ENCODE measurements around the gene RASGRF2. TPM values are rescaled to one million over a fixed set of nuclear protein-coding genes. Genes with fewer than 3 reads are reported as not detected.

RASGRF2 gene
- total and polyA plus RNA-seq, 2 of the 8 experiments (the other 6 are each of a cell fraction or from before 2014, with no cell fraction given) = 2.6 to 29.5 TPM

DNA sequence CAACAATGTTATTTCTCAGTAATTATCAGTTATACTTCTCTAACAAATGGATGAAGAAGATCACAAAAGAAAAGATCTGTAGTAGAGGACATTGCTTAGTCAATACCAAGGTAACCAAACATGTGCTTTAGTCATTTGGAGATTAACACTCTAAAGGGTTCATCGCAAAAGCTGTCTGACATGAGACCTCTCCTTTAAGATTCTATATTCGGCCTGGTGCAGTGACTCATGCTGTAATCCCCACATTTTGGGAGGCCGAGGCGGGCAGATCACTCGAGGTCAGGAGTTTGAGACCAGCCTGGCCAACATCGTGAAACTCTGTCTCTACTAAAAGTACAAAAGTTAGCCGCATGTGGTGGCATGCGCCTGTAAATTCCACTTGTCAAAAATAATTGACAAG lies 254.7 kb downstream of the RASGRF2 start:
- Histone ChIP-seq H3K23me2 (ENCODE audit: low read depth, low read length) (no peaks in the 10 kb centered on the region), H3K9me3 (ENCODE audit: insufficient read depth in 2 of 2, low read depth in 1 of 2, low read length in 1 of 2) (no peaks in the 10 kb centered on the region), H4K8ac (ENCODE audit: extremely low read depth, insufficient read depth, low read length) (no peak overlapping the region), H2BK12ac (ENCODE audit: low read depth, low read length) (no peak overlapping the region), H3K4me3 (ENCODE audit: extremely low read depth in 1 of 4, insufficient read depth in 2 of 4, low read depth in 3 of 4, low read length in 4 of 4) (no peak overlapping the region), H3K27ac (ENCODE audit: low read depth, low read length) (no peak overlapping the region), H2AK5ac (ENCODE audit: low read depth, low read length) (no peak overlapping the region), H2BK15ac (ENCODE audit: low read length) (no peak overlapping the region), H2AFZ (ENCODE audit: low read length) (no peak overlapping the region), H4K91ac (replicated peaks; ENCODE audit: insufficient read length, low read length) (no peak overlapping the region), H2BK5ac (ENCODE audit: low read depth, low read length) (no peak overlapping the region), H3K36me3 (ENCODE audit: control insufficient read depth in 2 of 4, insufficient read depth in 4 of 4, low read length in 3 of 4) (no peaks in the 10 kb centered on the region), H3K14ac (ENCODE audit: insufficient read length) (no peak overlapping the region), H3K18ac (ENCODE audit: extremely low read depth, low read length) (no peak overlapping the region), H3K56ac (replicated peaks; ENCODE audit: insufficient read length, low read depth, low read length) (no peak overlapping the region), H3K4me2 (ENCODE audit: insufficient read depth in 1 of 2, low read depth in 2 of 2, low read length in 2 of 2) (no peak overlapping the region), H3K4ac (replicated peaks; ENCODE audit: insufficient read length, low read depth, low read length) (no peak overlapping the region), H3K4me1 (replicated peaks in 1 of 4; ENCODE audit: control insufficient read depth in 3 of 4, insufficient read depth in 4 of 4, low read length in 3 of 4) (no peaks in the 10 kb centered on the region), H3K27me3 (replicated peaks in 1 of 4; ENCODE audit: control insufficient read depth in 3 of 4, extremely low read depth in 1 of 4, insufficient read depth in 3 of 4, low read length in 3 of 4) (no peaks in the 10 kb centered on the region), H3K79me1 (ENCODE audit: low read depth, low read length) (no peaks in the 10 kb centered on the region), H4K20me1 (replicated peaks in 1 of 2; ENCODE audit: control insufficient read depth in 1 of 2, insufficient read depth in 2 of 2, low read length in 2 of 2) (no peaks in the 10 kb centered on the region), H2BK20ac (ENCODE audit: low read length) (no peak overlapping the region), H3K23ac (ENCODE audit: insufficient read length) (no peak overlapping the region), H2BK120ac (replicated peaks; ENCODE audit: low read depth, low read length) (no peak overlapping the region), H3K79me2 (ENCODE audit: control insufficient read depth in 1 of 2, insufficient read depth in 2 of 2, low read length in 2 of 2) (no peaks in the 10 kb centered on the region), H4K5ac (ENCODE audit: insufficient read length, low read depth, low read length) (no peak overlapping the region), H3K9ac (replicated peaks in 1 of 4; ENCODE audit: extremely low read depth in 1 of 4, low read depth in 3 of 4, low read length in 3 of 4) (no peak overlapping the region)
- FAIRE-seq (no peak), DNase-seq (ENCODE audit: low read depth in 1 of 2, low spot score in 2 of 2) (no peak)
- CTCF ChIA-PET (ENCODE audit: partially characterized antibody) = no interaction called here
- POLR2A ChIA-PET (ENCODE audit: partially characterized antibody) = no interaction called here
- 97% methylated on average over 8 of the region's 8 CpGs; no CpG with 5 or more reads in 1 of the 2 experiments for WGBS, 2 experiments (ENCODE audit: extremely low coverage in 1 of 2, insufficient coverage in 1 of 2, insufficient read length in 1 of 2, insufficient replicate concordance in 2 of 2, low coverage in 1 of 2, low lambda C conversion rate in 2 of 2, missing lambda C conversion rate in 1 of 2)
- no peak for TF ChIP-seq TAF1 (IDR thresholded peaks at IDR 0.05; ENCODE audit: low read depth, low read length)
- no peak for TF ChIP-seq SP1 (IDR thresholded peaks at IDR 0.05; ENCODE audit: low read depth, low read length)
- TF ChIP-seq RBBP5 (IDR thresholded peaks at IDR 0.05; ENCODE audit: borderline replicate concordance, low read depth, low read length) = no peak
- TF ChIP-seq CREB1 (IDR thresholded peaks at IDR 0.05) = no peak
- TF ChIP-seq YY1 (IDR thresholded peaks at IDR 0.05; ENCODE audit: low read depth, low read length) = no peak
- TF ChIP-seq ZNF274 (IDR thresholded peaks at IDR 0.05; ENCODE audit: borderline replicate concordance, extremely low read depth, low read length) = no peak
- no peak for TF ChIP-seq POLR2A (IDR thresholded peaks at IDR 0.05; ENCODE audit: control extremely low read depth in 1 of 2, low read depth in 2 of 2, low read length in 2 of 2)
- TF ChIP-seq, protein P1, sequence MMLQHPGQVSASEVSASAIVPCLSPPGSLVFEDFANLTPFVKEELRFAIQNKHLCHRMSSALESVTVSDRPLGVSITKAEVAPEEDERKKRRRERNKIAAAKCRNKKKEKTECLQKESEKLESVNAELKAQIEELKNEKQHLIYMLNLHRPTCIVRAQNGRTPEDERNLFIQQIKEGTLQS (IDR thresholded peaks at IDR 0.05; ENCODE audit: insufficient read depth, low read depth, low read length) = no peak
- TF ChIP-seq HDAC2 (IDR thresholded peaks at IDR 0.05; ENCODE audit: borderline replicate concordance in 1 of 2, low read depth in 2 of 2, low read length in 2 of 2) = no peak
- no peak for TF ChIP-seq BACH1 (IDR thresholded peaks at IDR 0.05; ENCODE audit: low read length)
- TF ChIP-seq SIX5 (IDR thresholded peaks at IDR 0.05; ENCODE audit: low read depth, low read length) = no peak
- TF ChIP-seq RXRA (IDR thresholded peaks at IDR 0.05; ENCODE audit: insufficient read depth, low read depth, low read length) = no peak
- TF ChIP-seq EZH2 (IDR thresholded peaks at IDR 0.05; ENCODE audit: low read depth, low read length, severe bottlenecking) = no peak
- TF ChIP-seq PHF8 (conservative IDR thresholded peaks at IDR 0.05; ENCODE audit: low read depth, low read length) = no peak
- no peak for TF ChIP-seq EP300 (IDR thresholded peaks at IDR 0.05; ENCODE audit: borderline replicate concordance in 1 of 2, low read depth in 2 of 2, low read length in 2 of 2)

Measured in H1 (cell line).